Muscle of arm (tissue), 12 donors: ENCODE results near the gene VASN. TPM values are rescaled to one million over a fixed set of nuclear protein-coding genes. Genes with fewer than 3 reads are reported as not detected.

Source experiments
- DNase-seq: peaks from one replicate; pipeline ENCODE4 v3.0.0-alpha.2; 2013
- polyA plus RNA-seq, 12 donors: library from polyadenylated mRNA; unstranded; fragments of 120-200 nt; gene quantifications; one replicate each; pipeline ENCODE4 v1.2.1, GENCODE V29; 2013; ENCODE audit not compliant: insufficient read length in 12 of 12

VASN gene
- polyA plus RNA-seq, 12 donors = 6.2 to 22.1 (median 9.9) TPM; not detected in 1

DNA sequence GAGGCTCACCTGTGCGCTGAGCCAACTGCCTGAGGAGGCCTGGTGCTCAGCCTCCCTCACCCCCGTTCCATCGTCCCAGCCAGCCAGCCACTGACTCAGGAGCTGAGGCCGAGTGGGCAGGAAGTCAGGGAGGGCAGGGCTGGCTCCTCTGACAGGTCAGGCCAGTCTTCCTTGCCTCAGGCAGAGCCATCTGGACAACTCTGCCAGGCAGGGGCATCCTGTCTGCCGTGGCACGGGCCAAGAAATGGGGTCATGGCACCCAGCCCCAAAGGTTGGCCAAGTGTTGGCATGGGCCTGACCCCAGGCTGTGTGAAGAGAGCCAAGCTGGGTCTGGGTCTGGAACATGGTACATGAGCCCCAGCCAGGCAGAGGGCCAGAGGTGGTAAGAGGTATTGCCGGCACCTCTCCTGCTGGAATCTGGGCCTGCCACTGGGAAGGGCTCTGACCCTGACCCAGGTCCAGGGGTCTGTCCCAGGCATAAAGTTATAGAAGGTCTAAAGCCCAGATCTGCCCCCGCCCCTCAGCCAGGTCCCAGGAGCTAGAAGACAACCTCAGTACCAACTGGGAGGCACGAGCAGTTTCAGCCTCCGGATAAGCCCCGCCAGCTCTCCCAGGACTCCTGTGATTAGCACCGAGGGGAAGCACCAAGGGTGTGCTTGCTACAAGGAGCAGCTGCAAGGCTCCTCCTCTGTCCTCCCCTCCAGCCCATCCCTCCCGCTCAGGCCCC, 2.5 kb upstream of the VASN start:
- DNase-seq = no peak

DNA sequence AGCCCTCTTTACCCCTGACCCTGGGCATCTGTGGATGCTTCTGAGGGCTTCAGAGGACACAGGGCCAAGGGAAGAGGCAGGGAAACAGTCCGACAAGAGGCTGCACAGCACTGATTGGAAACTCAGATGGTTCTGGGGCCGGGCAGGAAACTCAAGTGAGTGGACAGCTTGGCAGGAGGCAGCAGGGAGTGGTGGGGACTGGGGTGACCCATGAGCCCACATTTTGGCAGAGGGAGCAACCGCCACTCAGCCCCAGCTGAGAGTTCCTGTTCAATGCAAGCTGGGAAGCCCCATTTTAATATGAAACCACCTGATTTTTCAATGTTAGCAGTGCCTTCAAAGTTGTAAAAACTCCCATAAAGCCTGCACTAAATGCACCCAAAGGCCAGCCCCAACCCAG, 1.5 kb upstream of the VASN start:
- DNase-seq = no peak

DNA sequence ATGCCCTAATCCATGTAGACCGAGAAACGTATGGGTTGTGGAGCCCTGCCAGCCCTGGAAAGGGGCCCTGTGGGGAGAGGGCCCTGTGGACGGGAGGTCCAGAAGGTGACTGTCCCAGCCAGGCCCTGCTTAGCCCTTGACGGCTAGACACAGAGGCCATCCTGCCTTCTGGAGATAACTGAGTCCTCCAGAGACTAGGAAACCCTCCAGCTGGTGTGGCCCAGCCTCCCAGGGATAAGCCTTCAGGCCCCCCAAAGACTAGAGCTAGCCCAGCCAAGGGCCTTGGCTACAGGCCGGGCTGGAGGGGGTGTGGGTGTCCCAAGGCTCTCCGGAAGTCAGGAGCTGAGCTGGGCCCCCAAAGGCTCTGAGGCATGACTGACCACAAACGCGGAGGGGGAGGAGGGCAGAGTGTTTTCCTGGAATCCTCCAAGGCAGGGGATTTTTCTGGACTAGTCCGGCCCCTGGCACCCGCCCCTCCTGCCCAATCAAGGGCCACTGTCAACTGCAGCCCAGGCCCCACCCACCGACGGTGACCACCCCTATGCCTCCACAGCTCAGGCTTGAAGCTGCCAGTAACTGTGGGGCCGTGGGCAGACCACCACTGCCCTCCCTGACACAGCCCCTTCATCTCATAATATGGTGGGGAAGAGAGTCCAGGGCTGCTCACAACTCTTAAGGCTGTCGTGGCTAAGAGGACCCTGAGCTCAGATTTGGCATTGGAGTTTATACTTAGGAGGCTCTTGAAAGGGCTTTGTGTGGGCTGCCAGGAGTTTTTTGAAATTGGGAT, 885 bp upstream of the VASN start:
- no peak for DNase-seq

DNA sequence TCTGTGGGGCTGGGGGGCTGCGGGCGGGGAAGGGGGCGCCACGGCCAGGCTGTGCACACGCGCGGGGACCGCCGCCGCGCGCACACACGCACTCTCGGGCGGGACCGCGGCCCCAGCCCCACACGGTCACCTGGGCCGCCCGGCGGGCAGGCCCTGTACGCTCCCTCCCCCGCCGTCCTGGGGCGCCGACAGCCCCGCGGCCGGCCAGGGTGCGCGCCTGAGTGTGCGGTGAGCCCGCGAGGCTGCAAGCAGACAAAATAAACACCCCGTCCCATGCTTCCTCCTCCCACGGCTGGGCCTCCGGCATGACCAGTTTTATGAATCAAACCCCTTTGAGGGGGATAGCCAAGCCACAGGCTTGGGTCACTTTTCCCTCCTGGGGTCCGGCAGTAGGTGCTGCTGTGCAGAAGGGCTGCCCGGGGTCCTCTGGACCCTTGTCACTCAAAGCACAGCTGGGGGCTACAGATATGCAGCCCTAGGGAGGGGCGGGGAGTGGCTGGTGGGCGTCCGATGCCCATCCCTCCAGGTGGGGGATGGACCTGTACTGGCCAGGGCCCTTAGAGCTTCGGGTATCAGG, 441 bp downstream of the VASN start:
- no peak for DNase-seq

GRCh38 chr16:4372578-4373355, 1.1 kb downstream of the VASN start:
- DNase-seq = no peak

DNA sequence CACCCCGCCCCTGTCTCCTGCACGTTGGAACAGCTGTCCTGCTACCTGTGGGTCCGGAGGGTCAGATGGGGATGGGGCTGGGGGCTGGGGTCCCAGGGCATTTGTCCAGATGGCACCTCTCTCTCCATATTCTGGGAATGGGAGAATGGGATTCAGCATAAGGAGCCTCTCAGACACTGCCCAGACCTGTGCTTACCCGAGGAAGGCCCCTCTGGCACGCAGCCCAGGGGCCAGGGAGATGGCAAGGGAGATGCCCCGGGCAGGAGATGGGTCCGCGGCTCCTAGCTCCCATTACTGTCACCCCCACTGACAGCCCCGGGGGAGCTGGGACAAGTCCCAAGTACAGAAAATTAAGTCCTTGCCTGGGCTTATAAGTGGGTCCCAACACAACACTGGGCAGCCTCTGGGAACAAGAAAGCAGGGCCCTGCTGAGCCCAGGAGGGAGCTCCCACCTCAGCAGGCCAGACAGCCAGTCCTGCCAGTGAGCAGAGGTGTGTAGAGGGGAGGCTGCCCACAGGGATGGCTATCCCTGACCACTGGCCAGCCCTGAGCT, 1.8 kb downstream of the VASN start:
- no peak for DNase-seq

DNA sequence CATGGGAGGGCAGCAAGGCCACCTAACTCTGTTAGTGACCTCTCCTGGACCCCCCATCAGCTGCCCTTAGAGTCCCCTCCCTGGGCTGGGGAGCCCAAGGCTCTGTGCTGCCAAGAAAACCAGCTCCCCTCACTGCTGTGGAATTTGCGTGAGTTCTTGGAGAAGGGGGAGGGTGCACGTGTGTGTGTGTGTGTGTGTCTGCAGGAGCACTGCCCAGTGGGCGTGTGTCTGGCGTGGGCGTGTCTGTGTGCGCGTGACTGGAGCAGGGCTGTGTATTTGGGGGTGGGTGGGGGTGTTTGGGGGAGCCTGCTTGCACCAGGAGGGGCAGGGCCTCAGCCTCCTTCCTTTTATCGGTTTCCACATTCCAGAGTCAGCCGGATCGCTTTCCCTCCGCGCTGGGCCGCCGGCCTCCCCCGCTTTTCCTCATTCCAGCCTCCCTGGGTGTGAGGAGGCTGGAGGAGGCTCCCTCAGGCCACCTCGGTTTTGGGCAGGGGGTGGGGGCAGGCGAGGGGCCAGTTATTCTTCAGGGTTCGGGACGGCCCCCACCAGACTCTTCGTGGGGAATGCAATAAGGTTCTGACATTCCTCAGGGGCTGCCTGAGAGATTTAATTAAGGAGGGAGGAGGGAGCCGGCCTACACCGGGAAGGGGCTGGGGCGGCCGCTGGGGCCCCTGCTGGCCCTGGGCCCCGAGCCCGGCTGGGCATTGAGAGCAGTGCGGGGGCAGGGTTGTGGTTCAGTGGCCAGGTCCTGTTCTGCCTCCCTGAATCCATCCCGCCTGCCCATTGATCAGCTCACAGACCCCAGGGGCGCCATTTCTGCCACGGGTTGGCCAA, 2.5 kb downstream of the VASN start:
- DNase-seq = peak; percentile 77

- no peak for DNase-seq
These were observed 4.1 kb downstream of the VASN start for GRCh38 chr16:4375717-4376116.

GRCh38 chr16:4376126-4376892, 4.7 kb downstream of the VASN start:
- DNase-seq = peak; percentile 80

GRCh38 chr16:4376893-4377572, 5.4 kb downstream of the VASN start:
- DNase-seq = no peak

DNA sequence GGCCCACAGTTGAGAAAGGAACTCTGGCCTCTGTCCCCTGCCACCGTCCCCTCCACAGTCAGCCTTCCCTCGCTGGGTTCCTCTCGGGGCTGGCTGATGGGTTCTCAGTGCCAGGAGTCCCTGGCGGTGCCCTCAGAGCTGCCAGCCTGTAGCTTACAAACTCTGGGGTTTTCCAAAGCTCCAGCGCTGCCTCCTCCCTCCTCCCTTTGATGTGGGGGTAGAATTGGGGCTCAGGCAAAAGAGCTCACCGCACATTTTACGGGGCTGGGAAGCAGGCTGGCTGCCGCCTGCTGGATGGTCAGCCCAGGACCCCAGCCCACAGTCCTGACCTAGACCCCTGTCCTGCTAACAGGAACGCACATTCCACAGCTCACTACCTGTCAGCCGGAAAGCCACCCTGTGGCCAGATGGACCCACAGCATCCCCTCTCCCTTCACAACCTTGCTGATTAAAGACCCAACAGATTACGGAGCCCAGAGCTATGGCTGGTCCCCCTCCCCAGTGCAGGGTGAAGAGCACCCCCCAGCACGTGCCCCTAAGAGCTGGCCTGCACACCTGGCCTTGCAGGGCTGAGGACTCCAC, 6.0 kb downstream of the VASN start:
- no peak for DNase-seq

DNA sequence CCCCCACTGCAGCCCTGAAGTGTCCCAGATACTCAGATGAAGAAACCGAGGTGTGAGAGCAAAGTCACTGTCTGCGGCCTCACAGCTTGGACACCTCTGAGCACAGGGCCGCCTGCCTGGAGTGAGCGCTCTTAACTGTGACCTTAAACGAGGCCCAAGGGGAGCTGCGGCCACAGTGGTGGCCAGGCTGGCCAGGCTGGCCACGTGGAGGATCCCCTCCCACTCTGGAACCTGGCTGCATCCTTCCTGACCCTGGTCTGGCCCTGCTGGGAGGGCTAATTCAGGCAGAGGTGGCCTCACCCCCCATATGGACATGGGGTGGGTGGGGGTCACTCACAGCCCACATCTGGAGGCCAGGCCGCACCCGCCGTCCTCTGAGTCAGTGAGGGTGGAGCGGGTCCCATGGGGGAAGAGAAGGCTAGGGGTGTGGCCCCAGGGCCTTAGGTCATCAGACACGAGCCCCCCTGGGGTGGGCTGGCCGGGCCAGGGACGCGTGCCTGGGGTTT, 6.6 kb downstream of the VASN start:
- no peak for DNase-seq

GRCh38 chr16:4378999-4379690, 7.5 kb downstream of the VASN start:
- DNase-seq = no peak

- peak; percentile 74 for DNase-seq
These were observed 8.7 kb downstream of the VASN start for GRCh38 chr16:4380119-4381063.

- no peak for DNase-seq
These were observed 9.7 kb downstream of the VASN start for GRCh38 chr16:4381072-4381934.
